Mammary epithelial cell (primary cell): ENCODE results near the gene DMD.

Experiments used
- EZH2 ChIP-seq: IDR thresholded peaks from 2 replicates; pipeline ENCODE4 v1.6.1; 2012; ENCODE audit warnings: low read length, inconsistent platforms, borderline replicate concordance
- TF ChIP-seq, protein P1 (sequence below), 2 donors: IDR thresholded peaks in 1 of 2; conservative IDR thresholded peaks in 1 of 2; 2 replicates each; pipeline ENCODE4 v1.5.1; 2011 to 2012; ENCODE audit warnings: inconsistent platforms in 2 of 2, low read length in 2 of 2, mild to moderate bottlenecking in 2 of 2, control low read depth in 1 of 2, low read depth in 1 of 2; ENCODE audit not compliant: insufficient read depth in 1 of 2; ENCODE audit errors: extremely low read depth in 1 of 2

DNA sequence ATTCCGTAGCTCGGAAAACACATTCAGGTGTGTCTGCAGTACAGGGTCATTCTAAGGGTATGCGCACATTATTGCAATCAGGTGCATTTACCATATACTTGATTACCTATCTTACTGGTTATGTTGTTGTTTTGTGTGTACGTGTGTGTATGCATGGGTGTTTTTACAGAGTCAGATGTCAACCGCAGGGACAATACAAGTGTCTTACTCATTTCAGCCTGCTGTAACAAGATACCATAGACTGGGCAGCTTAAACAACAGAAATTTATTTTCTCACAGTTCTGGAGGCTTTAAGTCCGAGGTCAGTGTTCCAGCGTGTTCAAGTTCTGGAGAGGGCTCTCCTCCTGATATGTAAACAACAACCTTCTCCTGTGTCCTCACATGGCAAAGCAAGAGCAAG, 316.7 kb downstream of the DMD start:
- TF ChIP-seq, protein P1, sequence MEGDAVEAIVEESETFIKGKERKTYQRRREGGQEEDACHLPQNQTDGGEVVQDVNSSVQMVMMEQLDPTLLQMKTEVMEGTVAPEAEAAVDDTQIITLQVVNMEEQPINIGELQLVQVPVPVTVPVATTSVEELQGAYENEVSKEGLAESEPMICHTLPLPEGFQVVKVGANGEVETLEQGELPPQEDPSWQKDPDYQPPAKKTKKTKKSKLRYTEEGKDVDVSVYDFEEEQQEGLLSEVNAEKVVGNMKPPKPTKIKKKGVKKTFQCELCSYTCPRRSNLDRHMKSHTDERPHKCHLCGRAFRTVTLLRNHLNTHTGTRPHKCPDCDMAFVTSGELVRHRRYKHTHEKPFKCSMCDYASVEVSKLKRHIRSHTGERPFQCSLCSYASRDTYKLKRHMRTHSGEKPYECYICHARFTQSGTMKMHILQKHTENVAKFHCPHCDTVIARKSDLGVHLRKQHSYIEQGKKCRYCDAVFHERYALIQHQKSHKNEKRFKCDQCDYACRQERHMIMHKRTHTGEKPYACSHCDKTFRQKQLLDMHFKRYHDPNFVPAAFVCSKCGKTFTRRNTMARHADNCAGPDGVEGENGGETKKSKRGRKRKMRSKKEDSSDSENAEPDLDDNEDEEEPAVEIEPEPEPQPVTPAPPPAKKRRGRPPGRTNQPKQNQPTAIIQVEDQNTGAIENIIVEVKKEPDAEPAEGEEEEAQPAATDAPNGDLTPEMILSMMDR (conservative IDR thresholded peaks at IDR 0.05 in 1 of 2, IDR thresholded peaks at IDR 0.05 in 1 of 2; ENCODE audit: extremely low read depth in 1 of 2, insufficient read depth in 1 of 2, low read depth in 1 of 2, low read length in 2 of 2), result no peak
- no peak for TF ChIP-seq EZH2
